DOHH2 (cell line): ENCODE measurements around the gene TRAPPC5.

Source experiments
- EZH2phosphoT487 ChIP-seq: fragments of 200-600 bp; sonication (generic); IDR thresholded peaks from 2 replicates; pipeline ENCODE4 v1.6.1; 2017; ENCODE audit warnings: borderline replicate concordance, mild to moderate bottlenecking, antibody characterized with exemption, low read length, moderate library complexity, mixed read lengths
- TF ChIP-seq, protein P1 (sequence below): fragments of 200-600 bp; sonication (generic); IDR thresholded peaks from one replicate; pipeline ENCODE4 v1.5.1; 2014; ENCODE audit warnings: antibody characterized with exemption, mild to moderate bottlenecking, low read depth, low read length; ENCODE audit not compliant: poor library complexity, severe bottlenecking

DNA sequence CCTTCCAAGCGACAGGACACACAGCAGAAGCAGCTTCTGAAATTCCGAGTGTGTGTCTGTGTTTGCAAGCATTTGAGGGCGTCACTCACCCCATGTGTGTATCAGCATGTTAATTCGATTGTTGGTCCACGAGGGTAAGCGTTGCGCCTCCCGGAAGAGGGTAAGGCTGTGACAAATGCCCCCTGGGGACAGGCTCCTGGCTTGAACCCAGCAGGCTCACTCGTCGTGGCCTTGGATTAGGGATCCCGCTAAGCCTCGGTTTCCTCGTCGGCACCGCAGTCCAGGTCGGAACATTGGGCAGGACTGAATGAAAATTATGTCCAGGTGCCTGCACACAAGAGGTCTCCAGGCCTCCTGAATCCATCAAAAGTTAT lies 44.3 kb upstream of the TRAPPC5 start:
- TF ChIP-seq, protein P1, sequence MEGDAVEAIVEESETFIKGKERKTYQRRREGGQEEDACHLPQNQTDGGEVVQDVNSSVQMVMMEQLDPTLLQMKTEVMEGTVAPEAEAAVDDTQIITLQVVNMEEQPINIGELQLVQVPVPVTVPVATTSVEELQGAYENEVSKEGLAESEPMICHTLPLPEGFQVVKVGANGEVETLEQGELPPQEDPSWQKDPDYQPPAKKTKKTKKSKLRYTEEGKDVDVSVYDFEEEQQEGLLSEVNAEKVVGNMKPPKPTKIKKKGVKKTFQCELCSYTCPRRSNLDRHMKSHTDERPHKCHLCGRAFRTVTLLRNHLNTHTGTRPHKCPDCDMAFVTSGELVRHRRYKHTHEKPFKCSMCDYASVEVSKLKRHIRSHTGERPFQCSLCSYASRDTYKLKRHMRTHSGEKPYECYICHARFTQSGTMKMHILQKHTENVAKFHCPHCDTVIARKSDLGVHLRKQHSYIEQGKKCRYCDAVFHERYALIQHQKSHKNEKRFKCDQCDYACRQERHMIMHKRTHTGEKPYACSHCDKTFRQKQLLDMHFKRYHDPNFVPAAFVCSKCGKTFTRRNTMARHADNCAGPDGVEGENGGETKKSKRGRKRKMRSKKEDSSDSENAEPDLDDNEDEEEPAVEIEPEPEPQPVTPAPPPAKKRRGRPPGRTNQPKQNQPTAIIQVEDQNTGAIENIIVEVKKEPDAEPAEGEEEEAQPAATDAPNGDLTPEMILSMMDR: no peak
- TF ChIP-seq EZH2phosphoT487: no peak
